Esophagus squamous epithelium (tissue), 4 donors: Measurements from ENCODE around the gene CDK11B.

ENCODE experiments used
- POLR2A ChIP-seq, 4 donors: fragments of 450-650 bp; IDR thresholded peaks; one replicate each; pipeline ENCODE4 v1.6.1; 2017; ENCODE audit warnings: antibody characterized with exemption in 4 of 4, mild to moderate bottlenecking in 4 of 4, moderate library complexity in 3 of 4
- TF ChIP-seq, protein P1 (sequence below), 6 experiments: fragments of 450-650 bp in 4 of 6; fragments of 200-600 bp in 2 of 6; sonication (generic) in 2 of 6; IDR thresholded peaks; one replicate each; pipeline ENCODE4 v1.5.1; 2016 to 2019; ENCODE audit warnings: antibody characterized with exemption in 6 of 6, mild to moderate bottlenecking in 4 of 6, moderate library complexity in 4 of 6

DNA sequence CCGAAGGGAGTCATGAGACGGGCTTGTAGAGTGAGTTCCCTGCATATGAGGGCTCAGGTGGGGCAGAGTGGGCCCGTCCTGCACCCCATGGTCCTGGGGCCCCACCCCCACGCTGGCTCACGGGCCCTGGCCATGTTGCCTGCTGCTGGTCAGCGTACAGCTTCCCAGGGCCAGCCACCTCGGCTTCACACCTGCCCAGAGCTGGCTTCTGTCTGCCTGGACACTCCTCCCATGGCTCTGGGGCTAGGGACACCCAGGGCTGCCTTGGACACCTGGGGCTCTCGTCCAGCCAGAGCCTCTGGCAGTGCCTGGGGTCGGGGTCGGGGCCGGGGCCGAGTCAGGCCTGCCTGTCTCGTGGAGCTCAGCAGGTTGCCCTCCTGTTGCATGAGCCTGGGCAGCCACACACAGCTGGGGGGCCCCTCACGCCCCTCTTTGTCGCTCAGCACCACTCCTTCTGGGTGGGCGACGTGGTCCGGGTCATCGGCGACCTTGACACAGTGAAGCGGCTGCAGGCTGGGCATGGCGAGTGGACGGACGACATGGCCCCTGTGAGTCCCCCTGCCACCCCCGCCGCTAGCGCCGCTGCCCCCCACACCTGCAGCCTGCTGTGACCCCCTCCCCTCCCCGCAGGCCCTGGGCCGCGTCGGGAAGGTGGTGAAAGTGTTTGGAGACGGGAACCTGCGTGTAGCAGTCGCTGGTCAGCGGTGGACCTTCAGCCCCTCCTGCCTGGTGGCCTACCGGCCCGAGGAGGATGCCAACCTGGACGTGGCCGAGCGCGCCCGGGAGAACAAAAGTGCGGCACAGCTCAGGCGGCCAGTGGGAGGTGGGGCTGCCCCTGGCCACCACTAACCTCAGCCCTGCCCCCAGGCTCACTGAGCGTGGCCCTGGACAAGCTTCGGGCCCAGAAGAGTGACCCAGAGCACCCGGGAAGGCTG lies 32.3 kb downstream of the CDK11B start:
- TF ChIP-seq, protein P1, sequence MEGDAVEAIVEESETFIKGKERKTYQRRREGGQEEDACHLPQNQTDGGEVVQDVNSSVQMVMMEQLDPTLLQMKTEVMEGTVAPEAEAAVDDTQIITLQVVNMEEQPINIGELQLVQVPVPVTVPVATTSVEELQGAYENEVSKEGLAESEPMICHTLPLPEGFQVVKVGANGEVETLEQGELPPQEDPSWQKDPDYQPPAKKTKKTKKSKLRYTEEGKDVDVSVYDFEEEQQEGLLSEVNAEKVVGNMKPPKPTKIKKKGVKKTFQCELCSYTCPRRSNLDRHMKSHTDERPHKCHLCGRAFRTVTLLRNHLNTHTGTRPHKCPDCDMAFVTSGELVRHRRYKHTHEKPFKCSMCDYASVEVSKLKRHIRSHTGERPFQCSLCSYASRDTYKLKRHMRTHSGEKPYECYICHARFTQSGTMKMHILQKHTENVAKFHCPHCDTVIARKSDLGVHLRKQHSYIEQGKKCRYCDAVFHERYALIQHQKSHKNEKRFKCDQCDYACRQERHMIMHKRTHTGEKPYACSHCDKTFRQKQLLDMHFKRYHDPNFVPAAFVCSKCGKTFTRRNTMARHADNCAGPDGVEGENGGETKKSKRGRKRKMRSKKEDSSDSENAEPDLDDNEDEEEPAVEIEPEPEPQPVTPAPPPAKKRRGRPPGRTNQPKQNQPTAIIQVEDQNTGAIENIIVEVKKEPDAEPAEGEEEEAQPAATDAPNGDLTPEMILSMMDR (IDR thresholded peaks at IDR 0.05) = no peak
- no peak for TF ChIP-seq POLR2A (IDR thresholded peaks at IDR 0.05)
